ENCODE data around the gene CNGA2.

Gene CNGA2

GRCh38 chrX:151712253-151712652 is 22.3 kb upstream of the CNGA2 start:
- DNase-seq (ENCODE audit: low spot score), result no peak

- peak; percentile 27 for DNase-seq (ENCODE audit: low spot score)
These were observed 20.7 kb upstream of the CNGA2 start for GRCh38 chrX:151713849-151714248.

- DNase-seq (ENCODE audit: low spot score), result no peak
These were observed 20.2 kb upstream of the CNGA2 start for GRCh38 chrX:151714362-151714761.

- DNase-seq (ENCODE audit: low spot score), result no peak
These were observed 18.8 kb upstream of the CNGA2 start, which contains the start of gene FATE1 for GRCh38 chrX:151715752-151716151. Gene FATE1, plus strand, starts transcription at chrX:151716035. Its CDS starts 85 bp downstream, at chrX:151716120.

GRCh38 chrX:151722241-151722846 is 12.2 kb upstream of the CNGA2 start:
- DNase-seq (ENCODE audit: low spot score), result peak; percentile 47

- DNase-seq (ENCODE audit: low spot score), result no peak
These were observed 11.3 kb upstream of the CNGA2 start for GRCh38 chrX:151723156-151723760.

GRCh38 chrX:151724563-151725337 is 9.8 kb upstream of the CNGA2 start:
- no peak for DNase-seq (ENCODE audit: low spot score)

GRCh38 chrX:151725338-151725614 is 9.3 kb upstream of the CNGA2 start:
- DNase-seq (ENCODE audit: low spot score), result no peak

- no peak for DNase-seq (ENCODE audit: low spot score)
These were observed 7.8 kb upstream of the CNGA2 start for GRCh38 chrX:151726751-151727150.

- no peak for DNase-seq (ENCODE audit: low spot score)
These were observed 7.2 kb upstream of the CNGA2 start for GRCh38 chrX:151727346-151727745.

GRCh38 chrX:151729056-151729725 is 5.4 kb upstream of the CNGA2 start:
- DNase-seq (ENCODE audit: low spot score), result no peak

- DNase-seq (ENCODE audit: low spot score), result no peak
These were observed 673 bp downstream of the CNGA2 start for GRCh38 chrX:151735219-151735618.

- no peak for DNase-seq (ENCODE audit: low spot score)
These were observed 2.1 kb downstream of the CNGA2 start for GRCh38 chrX:151736685-151737084.

GRCh38 chrX:151737494-151737893 is 2.9 kb downstream of the CNGA2 start:
- DNase-seq (ENCODE audit: low spot score), result no peak

GRCh38 chrX:151738751-151739150 is 4.2 kb downstream of the CNGA2 start:
- no peak for DNase-seq (ENCODE audit: low spot score)

- no peak for DNase-seq (ENCODE audit: low spot score)
These were observed 7.1 kb downstream of the CNGA2 start for GRCh38 chrX:151741606-151742005.

- no peak for DNase-seq (ENCODE audit: low spot score)
These were observed 7.8 kb downstream of the CNGA2 start for GRCh38 chrX:151742311-151742710.

GRCh38 chrX:151743651-151744470 is 9.3 kb downstream of the CNGA2 start:
- DNase-seq (ENCODE audit: low spot score), result no peak

GRCh38 chrX:151745651-151746050 is 11.1 kb downstream of the CNGA2 start:
- no peak for DNase-seq (ENCODE audit: low spot score)

GRCh38 chrX:151746502-151746901 is 12.0 kb downstream of the CNGA2 start:
- no peak for DNase-seq (ENCODE audit: low spot score)

GRCh38 chrX:151750511-151750910 is 16.0 kb downstream of the CNGA2 start:
- no peak for DNase-seq (ENCODE audit: low spot score)

- DNase-seq (ENCODE audit: low spot score), result no peak
These were observed 18.3 kb downstream of the CNGA2 start for GRCh38 chrX:151752847-151753246.
